Vagina (tissue), 2 donors: ENCODE measurements around the gene SLC66A1.

Source experiments
- CTCF ChIP-seq, 3 experiments: fragments of 450-650 bp in 2 of 3; fragments of 200-600 bp in 1 of 3; sonication (generic) in 1 of 3; IDR thresholded peaks; one replicate each; pipeline ENCODE4 v1.5.1; 2017 to 2019; ENCODE audit warnings: antibody characterized with exemption in 3 of 3, mild to moderate bottlenecking in 2 of 3, moderate library complexity in 2 of 3
- POLR2AphosphoS5 ChIP-seq, 2 donors: sonication (generic); formaldehyde crosslinking; IDR thresholded peaks; one replicate each; pipeline ENCODE4 v1.9.0; 2017; ENCODE audit warnings: antibody characterized with exemption in 2 of 2, mild to moderate bottlenecking in 2 of 2, low read depth in 1 of 2; ENCODE audit not compliant: insufficient read depth in 1 of 2

- TF ChIP-seq POLR2AphosphoS5 (IDR thresholded peaks at IDR 0.05; ENCODE audit: insufficient read depth in 1 of 2, low read depth in 1 of 2) (no peak), CTCF (IDR thresholded peaks at IDR 0.05) (no peak)
Observed at GRCh38 chr1:19300211-19300610, 11.9 kb upstream of the SLC66A1 start.
